Sigmoid colon (tissue), 7 donors: ENCODE results near the gene BIRC6. TPM values are rescaled to one million over a fixed set of nuclear protein-coding genes. Genes with fewer than 3 reads are reported as not detected.

Experiments used
- DNase-seq: peaks from one replicate; pipeline ENCODE4 v3.0.0-alpha.2; 2019
- H3K27ac ChIP-seq, 4 donors: fragments of 200-600 bp; sonication (generic); one replicate each; pipeline ENCODE4 v1.5.1; 2016 to 2019; ENCODE audit warnings: mild to moderate bottlenecking in 1 of 4
- H3K27me3 ChIP-seq, 3 donors: fragments of 200-600 bp; sonication (generic); one replicate each; pipeline ENCODE4 v1.5.1; 2019; ENCODE audit warnings: mild to moderate bottlenecking in 1 of 3
- H3K36me3 ChIP-seq, 4 donors: fragments of 200-600 bp; sonication (generic); one replicate each; pipeline ENCODE4 v1.5.1; 2016 to 2019
- H3K4me1 ChIP-seq, 4 donors: fragments of 200-600 bp; sonication (generic); one replicate each; pipeline ENCODE4 v1.5.1; 2017 to 2019
- H3K4me3 ChIP-seq, 4 donors: fragments of 200-600 bp; sonication (generic); one replicate each; pipeline ENCODE4 v1.5.1; 2017 to 2019; ENCODE audit warnings: mild to moderate bottlenecking in 2 of 4, moderate library complexity in 1 of 4
- H3K9me3 ChIP-seq, 4 donors: fragments of 200-600 bp in 3 of 4; sonication (generic) in 3 of 4; one replicate each; pipeline versions ENCODE4 v1.5.1 to v1.6.1; 2013 to 2019
- EP300 ChIP-seq, 4 donors: sonication (generic); formaldehyde crosslinking; IDR thresholded peaks; one replicate each; pipeline ENCODE4 v1.6.1; 2017; ENCODE audit warnings: antibody characterized with exemption in 4 of 4
- POLR2A ChIP-seq, 2 donors: fragments of 450-650 bp; IDR thresholded peaks; one replicate each; pipeline ENCODE4 v1.6.1; 2016; ENCODE audit warnings: antibody characterized with exemption in 2 of 2, mild to moderate bottlenecking in 2 of 2, moderate library complexity in 2 of 2
- POLR2AphosphoS5 ChIP-seq, 4 donors: sonication (generic); formaldehyde crosslinking; IDR thresholded peaks; one replicate each; pipeline ENCODE4 v1.6.1; 2017; ENCODE audit warnings: antibody characterized with exemption in 4 of 4
- WGBS, 2 donors: extraction: QIAGEN DNeasy Blood & Tissue Kit; methylation state at CpG; one replicate each; pipeline ENCODE4 v1.1.7; 2013; 5-methylcytosine and 5-hydroxymethylcytosine counted together
- intact Hi-C: fragments of 100-400 bp; cut with DNase I; formaldehyde crosslinking; loops from one replicate; pipeline ENCODE4 v1.15.1; 2023
- polyA plus RNA-seq, 3 donors: library from polyadenylated mRNA; stranded (reverse); fragments of 200-250 nt; gene quantifications; one replicate each; pipeline ENCODE4 v1.2.3, GENCODE V29; 2013
- total RNA-seq, 4 donors: library from RNA; depleted of rRNA; stranded (reverse); fragments of >200 nt; gene quantifications; one replicate each; pipeline ENCODE4 v1.1.0, GENCODE V29; 2016
- TF ChIP-seq, protein P1 (sequence below), 4 experiments: fragments of 450-650 bp in 3 of 4; fragments of 200-600 bp in 1 of 4; IDR thresholded peaks; one replicate each; pipeline ENCODE4 v1.5.1; 2016 to 2019; ENCODE audit warnings: antibody characterized with exemption in 4 of 4, mild to moderate bottlenecking in 3 of 4, moderate library complexity in 2 of 4
- donor health status: healthy with polysubstance abuse.
- donor health status: Bipolar disorder and iron deficiency.
- donor health status: healthy.

The BIRC6 gene
- total and polyA plus RNA-seq, 7 donors, result 9.7 to 122 (median 86.4) TPM

DNA sequence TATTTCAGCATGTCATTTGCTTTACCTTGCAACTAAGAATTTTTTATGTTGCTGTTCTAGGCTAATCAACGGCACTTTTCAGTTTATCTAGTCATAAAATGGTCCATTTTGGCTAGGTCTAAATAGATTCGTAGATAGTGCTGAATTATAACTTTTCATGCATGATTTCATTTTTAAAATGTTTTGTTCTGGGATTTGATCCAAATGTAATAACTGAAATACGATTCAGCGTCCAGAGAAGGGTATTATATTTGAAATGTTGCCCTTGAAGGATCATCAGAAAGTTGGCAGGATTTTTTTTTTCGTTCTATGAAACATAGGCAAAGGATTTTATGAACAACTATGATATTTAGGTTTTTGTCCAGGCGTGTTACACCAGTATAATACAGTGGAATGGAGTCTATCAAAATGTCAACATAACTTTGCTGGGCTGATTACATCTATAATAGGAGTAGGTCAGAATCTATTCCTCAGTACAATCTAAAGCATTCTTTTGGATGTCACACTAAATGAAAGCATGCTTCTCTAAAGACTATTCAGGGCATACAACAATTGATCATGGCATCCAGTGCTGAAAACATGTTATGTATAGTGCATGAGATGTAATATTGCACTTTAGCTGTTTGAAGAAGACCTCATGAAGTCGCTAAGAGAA, 295.9 kb downstream of the BIRC6 start:
- H3K36me3 ChIP-seq, result peaks cover 0 to 65% (median 6%) of the 10 kb centered on the region in 4 donors
- H3K9me3 ChIP-seq, result no peaks in the 10 kb centered on the region
- H3K4me1 ChIP-seq, result peaks cover 0 to 10% (median 2%) of the 10 kb centered on the region in 4 donors
- DNase-seq, result no peak
- intact Hi-C loops, result no loop called here
- H3K4me3 ChIP-seq, result no peak overlapping the region
- no peak for TF ChIP-seq POLR2A (IDR thresholded peaks at IDR 0.05)
- TF ChIP-seq POLR2AphosphoS5 (IDR thresholded peaks at IDR 0.05), result no peak
- no peak for TF ChIP-seq EP300 (IDR thresholded peaks at IDR 0.05)
- TF ChIP-seq, protein P1, sequence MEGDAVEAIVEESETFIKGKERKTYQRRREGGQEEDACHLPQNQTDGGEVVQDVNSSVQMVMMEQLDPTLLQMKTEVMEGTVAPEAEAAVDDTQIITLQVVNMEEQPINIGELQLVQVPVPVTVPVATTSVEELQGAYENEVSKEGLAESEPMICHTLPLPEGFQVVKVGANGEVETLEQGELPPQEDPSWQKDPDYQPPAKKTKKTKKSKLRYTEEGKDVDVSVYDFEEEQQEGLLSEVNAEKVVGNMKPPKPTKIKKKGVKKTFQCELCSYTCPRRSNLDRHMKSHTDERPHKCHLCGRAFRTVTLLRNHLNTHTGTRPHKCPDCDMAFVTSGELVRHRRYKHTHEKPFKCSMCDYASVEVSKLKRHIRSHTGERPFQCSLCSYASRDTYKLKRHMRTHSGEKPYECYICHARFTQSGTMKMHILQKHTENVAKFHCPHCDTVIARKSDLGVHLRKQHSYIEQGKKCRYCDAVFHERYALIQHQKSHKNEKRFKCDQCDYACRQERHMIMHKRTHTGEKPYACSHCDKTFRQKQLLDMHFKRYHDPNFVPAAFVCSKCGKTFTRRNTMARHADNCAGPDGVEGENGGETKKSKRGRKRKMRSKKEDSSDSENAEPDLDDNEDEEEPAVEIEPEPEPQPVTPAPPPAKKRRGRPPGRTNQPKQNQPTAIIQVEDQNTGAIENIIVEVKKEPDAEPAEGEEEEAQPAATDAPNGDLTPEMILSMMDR (IDR thresholded peaks at IDR 0.05), result no peak
- H3K27ac ChIP-seq, result no peak overlapping the region
- no peaks in the 10 kb centered on the region for H3K27me3 ChIP-seq
- 61 to 72% methylated on average over 7 of the region's 7 CpGs for WGBS, 2 donors

DNA sequence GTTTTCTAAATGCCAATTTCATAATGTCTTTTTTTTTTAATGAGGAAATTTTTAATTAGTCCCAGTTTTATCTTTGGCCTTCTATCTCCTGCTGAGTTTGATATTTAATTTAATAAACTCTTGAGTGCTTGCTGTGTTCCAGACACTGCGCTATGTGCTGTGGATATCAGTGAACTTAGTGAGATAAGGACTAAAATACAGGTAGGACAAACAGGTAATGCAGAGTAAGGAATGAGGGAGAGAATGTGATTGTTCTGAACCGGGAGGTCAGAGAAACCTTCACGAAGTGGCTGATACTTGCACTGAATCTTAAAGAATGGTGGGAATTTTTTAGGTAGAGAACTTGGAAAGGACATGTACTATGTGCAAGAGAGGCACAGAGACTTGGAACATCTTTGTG, 299.2 kb downstream of the BIRC6 start:
- no peak overlapping the region for H3K27ac ChIP-seq

DNA sequence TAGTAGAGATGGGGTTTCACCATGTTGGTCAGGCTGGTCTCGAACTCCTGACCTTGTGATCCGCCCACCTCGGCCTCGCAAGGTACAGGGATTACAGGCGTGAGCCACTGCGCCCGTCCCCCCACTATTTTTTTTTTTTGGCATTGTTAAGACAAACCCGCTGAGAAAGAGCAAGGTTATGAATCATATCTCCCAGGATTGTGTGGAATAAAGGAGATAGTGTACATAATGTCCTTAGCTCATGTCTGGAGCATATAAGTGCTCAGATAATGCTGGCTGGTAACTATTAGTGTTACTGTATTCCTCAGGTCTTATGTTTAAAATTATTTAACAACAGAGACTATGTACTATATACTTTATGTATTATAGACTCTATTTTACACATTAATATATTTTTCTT, 307.0 kb downstream of the BIRC6 start:
- no peak overlapping the region for H3K4me3 ChIP-seq
- no peak for DNase-seq
- no peaks in the 10 kb centered on the region for H3K4me1 ChIP-seq
- H3K9me3 ChIP-seq, result no peaks in the 10 kb centered on the region
- H3K27me3 ChIP-seq, result no peaks in the 10 kb centered on the region
- H3K27ac ChIP-seq, result no peak overlapping the region
- TF ChIP-seq, protein P1 (IDR thresholded peaks at IDR 0.05), result no peak
- TF ChIP-seq POLR2A (IDR thresholded peaks at IDR 0.05) (no peak), EP300 (IDR thresholded peaks at IDR 0.05) (no peak), POLR2AphosphoS5 (IDR thresholded peaks at IDR 0.05) (no peak)
- WGBS, 2 donors, result 96 to 98% methylated on average over 8 of the region's 8 CpGs
- peaks cover 0 to 13% (median 0%) of the 10 kb centered on the region in 4 donors for H3K36me3 ChIP-seq
- intact Hi-C loops, result no loop called here

More for the DNA sequence above, 299.2 kb downstream of the BIRC6 start:
- intact Hi-C loops, result no loop called here
- H3K9me3 ChIP-seq, result no peaks in the 10 kb centered on the region
- 95 to 96% methylated on average over 3 of the region's 3 CpGs for WGBS, 2 donors
- DNase-seq, result no peak
- TF ChIP-seq POLR2AphosphoS5 (IDR thresholded peaks at IDR 0.05) (no peak), POLR2A (IDR thresholded peaks at IDR 0.05) (no peak), EP300 (IDR thresholded peaks at IDR 0.05) (no peak)
- TF ChIP-seq, protein P1 (IDR thresholded peaks at IDR 0.05), result no peak
- peaks cover 0 to 43% (median 2%) of the 10 kb centered on the region in 4 donors for H3K36me3 ChIP-seq
- no peak overlapping the region for H3K4me3 ChIP-seq
- H3K27me3 ChIP-seq, result no peaks in the 10 kb centered on the region
- peaks cover 0 to 10% (median 2%) of the 10 kb centered on the region in 4 donors for H3K4me1 ChIP-seq

DNA sequence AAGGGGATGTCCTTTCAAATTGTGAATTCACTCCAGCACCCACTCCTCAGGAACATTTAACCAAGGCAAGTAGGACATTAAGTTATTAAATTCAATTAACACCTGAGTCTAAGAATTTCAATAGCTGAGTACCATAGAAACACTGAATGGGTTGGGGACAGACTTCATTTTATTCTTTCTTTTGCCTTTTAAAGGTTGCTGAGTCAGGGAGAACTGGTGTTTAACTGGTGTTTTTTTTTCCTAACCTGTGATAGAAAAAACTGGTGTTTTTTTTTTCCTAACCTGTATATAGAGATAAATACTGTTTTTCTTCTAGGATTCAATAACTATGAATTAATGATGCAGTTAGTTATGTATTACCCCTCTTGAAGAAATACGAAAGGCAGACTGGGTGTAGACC, 309.9 kb downstream of the BIRC6 start:
- intact Hi-C loops, result no loop called here
- TF ChIP-seq, protein P1 (IDR thresholded peaks at IDR 0.05), result no peak
- TF ChIP-seq POLR2A (IDR thresholded peaks at IDR 0.05) (no peak), POLR2AphosphoS5 (IDR thresholded peaks at IDR 0.05) (no peak), EP300 (IDR thresholded peaks at IDR 0.05) (no peak)
- H3K4me1 ChIP-seq, result no peaks in the 10 kb centered on the region
- H3K4me3 ChIP-seq, result no peak overlapping the region
- H3K27me3 ChIP-seq, result no peaks in the 10 kb centered on the region
- no peak for DNase-seq
- H3K27ac ChIP-seq, result no peak overlapping the region
- peaks cover 0 to 12% (median 2%) of the 10 kb centered on the region in 4 donors for H3K36me3 ChIP-seq
- H3K9me3 ChIP-seq, result no peaks in the 10 kb centered on the region
- WGBS, 2 donors, result 98% methylated on average over 1 of the region's 1 CpG
